A549 treated with AZD9567 at 1 μM for 4 hours (cell line): Measurements from ENCODE around the gene CLN5. TPM values are rescaled to one million over a fixed set of nuclear protein-coding genes. Genes with fewer than 3 reads are reported as not detected.

Experiments
- total RNA-seq: library from RNA; stranded (reverse); fragments of 200-300 nt; extraction: Qiagen RNA extraction; gene quantifications from 5 replicates; pipeline ENCODE4 v1.2.3, GENCODE V29; 2022; ENCODE audit not compliant: insufficient read depth

Gene CLN5
- 8.7 to 9.4 TPM (median 9.2 TPM) in 5 replicates for total RNA-seq

DNA sequence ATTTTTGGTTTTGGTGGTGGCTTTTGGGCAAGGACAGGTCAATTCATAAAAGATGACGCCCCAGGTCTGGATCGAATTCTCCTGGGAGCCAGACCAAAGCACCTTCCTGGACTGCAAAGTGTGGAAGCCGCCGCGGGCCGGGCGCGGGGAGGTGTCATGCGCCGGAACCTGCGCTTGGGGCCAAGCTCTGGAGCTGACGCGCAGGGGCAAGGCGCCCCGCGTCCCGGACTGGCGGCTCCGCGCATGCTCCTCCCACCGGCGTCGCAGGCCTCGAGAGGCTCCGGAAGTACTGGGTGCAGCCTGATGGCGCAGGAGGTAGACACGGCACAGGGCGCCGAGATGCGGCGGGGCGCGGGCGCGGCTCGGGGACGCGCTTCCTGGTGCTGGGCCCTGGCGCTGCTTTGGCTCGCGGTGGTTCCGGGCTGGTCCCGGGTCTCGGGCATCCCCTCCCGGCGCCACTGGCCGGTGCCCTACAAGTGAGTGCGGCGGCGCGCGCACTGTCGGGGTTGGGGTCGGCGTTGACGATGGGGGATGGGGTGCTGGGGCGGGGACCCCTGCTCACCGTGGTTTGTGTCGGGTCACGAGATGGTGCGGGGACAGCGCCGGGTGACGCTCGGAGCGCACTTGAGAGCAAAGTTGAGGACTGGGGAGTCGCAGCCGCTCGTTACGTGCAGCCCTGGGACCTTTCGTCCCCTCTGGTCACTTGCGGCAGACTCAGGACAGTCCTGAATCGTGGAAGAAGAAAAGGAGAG, at the start of gene CLN5:
Gene CLN5, plus strand, starts transcription at position 286 of the 752 bp plus-strand sequence. Its CDS starts 18 bp downstream, at position 304.

GRCh38 chr13:76948149-76948548, 43.7 kb upstream of the CLN5 start, which contains the start of gene ACOD1:
ACOD1 (plus strand) TSS chr13:76948511; CDS start chr13:76948559, 48 bp downstream.

GRCh38 chr13:77026861-77027621, 35.2 kb downstream of the CLN5 start, which contains the start of gene FBXL3:
FBXL3 (minus strand) TSS chr13:77027159; CDS start chr13:77021860, 5,299 bp downstream.

Other genes with a start within 250 kb of the CLN5 start
- 0.50 to 2.1 TPM (median 1.8 TPM) in 5 replicates for gene KCTD12, start 105.7 kb upstream of the CLN5 start, total RNA-seq
- not detected in 5 replicates for gene ACOD1, start 43.6 kb upstream of the CLN5 start, total RNA-seq
- gene FBXL3, start 35.1 kb downstream of the CLN5 start, total RNA-seq, result 14.4 to 21.0 TPM (median 19.3 TPM) in 5 replicates